Measurements from ENCODE around the gene CES3. TPM values are rescaled to one million over a fixed set of nuclear protein-coding genes. Genes with fewer than 3 reads are reported as not detected.

The CES3 gene
- total and polyA plus RNA-seq, 3 donors from 2014 or later = 1.5 to 4.5 (median 4.1) TPM

- peak overlapping the region; percentile 67 to 71 for H3K27ac ChIP-seq
- TF ChIP-seq CTCF (IDR thresholded peaks at IDR 0.05) (no peak), POLR2A (IDR thresholded peaks at IDR 0.05) (no peak)
- no peaks in the 10 kb centered on the region for H3K9me3 ChIP-seq
- H3K36me3 ChIP-seq (ENCODE audit: low read depth, missing control alignments) = no peaks in the 10 kb centered on the region
- intact Hi-C loops (cut with DNase I; ENCODE audit: low total_unique reads) = no loop called here
- peaks cover 25% of the 10 kb centered on the region for H3K4me1 ChIP-seq
- peak; percentile 65 for DNase-seq
- no peaks in the 10 kb centered on the region for H3K27me3 ChIP-seq
- H3K4me3 ChIP-seq = no peak overlapping the region
- 47 to 48% methylated on average over 5 of the region's 5 CpGs for WGBS, 2 donors
Observed at GRCh38 chr16:66926171-66926947, 34.7 kb upstream of the CES3 start.

- H3K36me3 ChIP-seq (ENCODE audit: low read depth, missing control alignments) = no peaks in the 10 kb centered on the region
- no peak for DNase-seq
- 67% methylated on average over 3 of the region's 3 CpGs; no CpG with 5 or more reads in 1 of the 2 donors for whole genome bisulfite sequencing, 2 donors
- intact Hi-C loops (cut with DNase I; ENCODE audit: low total_unique reads) = no loop called here
- no peak overlapping the region for H3K4me3 ChIP-seq
- no peaks in the 10 kb centered on the region for H3K27me3 ChIP-seq
- TF ChIP-seq CTCF (IDR thresholded peaks at IDR 0.05) = no peak
- no peak for TF ChIP-seq POLR2A (IDR thresholded peaks at IDR 0.05)
- no peaks in the 10 kb centered on the region for H3K9me3 ChIP-seq
- H3K4me1 ChIP-seq = peaks cover 22% of the 10 kb centered on the region
- no peak overlapping the region for H3K27ac ChIP-seq
Observed at GRCh38 chr16:66926961-66927436, 34.1 kb upstream of the CES3 start.

DNA sequence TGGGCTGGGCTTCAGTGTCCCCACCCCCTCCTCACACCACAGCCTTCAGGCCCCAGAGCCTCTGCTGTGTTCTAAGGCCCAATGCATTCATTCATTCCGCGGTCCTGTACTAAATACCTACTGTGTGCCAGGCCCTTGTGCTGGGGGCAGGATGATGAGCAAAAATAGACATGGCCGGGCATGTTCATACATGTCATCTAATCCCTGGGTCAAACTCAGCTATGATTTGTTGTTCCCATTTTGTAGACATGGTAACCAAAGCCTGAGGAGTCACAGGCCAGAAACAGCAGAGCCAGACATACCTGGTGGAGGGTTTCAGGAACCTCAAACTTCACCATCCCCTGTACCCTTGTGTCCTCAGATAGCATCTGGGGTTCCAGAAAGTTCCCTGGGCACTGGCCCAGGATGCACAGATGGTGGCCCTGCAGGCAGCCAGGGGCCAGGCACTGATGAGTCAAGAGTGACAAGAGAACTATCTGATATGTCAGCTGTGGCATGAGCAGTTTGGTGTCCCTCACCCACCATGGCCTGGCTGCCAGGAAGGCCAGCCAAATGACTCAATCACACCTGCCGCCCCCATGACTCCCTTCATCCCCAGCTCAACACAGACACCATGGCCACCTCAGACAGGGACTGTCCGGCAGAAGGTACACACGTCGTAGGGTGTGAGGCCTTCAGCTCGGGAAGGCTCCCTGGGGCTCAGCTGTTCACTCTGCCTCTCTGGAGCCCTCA lies 33.0 kb upstream of the CES3 start:
- intact Hi-C loops (cut with DNase I; ENCODE audit: low total_unique reads) = no loop called here
- Histone ChIP-seq H3K4me1 (peaks cover 22% of the 10 kb centered on the region), H3K36me3 (ENCODE audit: low read depth, missing control alignments) (no peaks in the 10 kb centered on the region), H3K9me3 (no peaks in the 10 kb centered on the region), H3K27ac (no peak overlapping the region), H3K4me3 (no peak overlapping the region), H3K27me3 (no peaks in the 10 kb centered on the region)
- 93 to 96% methylated on average over 7 to 8 of the region's 8 CpGs for WGBS, 2 donors
- TF ChIP-seq POLR2A (IDR thresholded peaks at IDR 0.05) = no peak
- no peak for TF ChIP-seq CTCF (IDR thresholded peaks at IDR 0.05)
- no peak for DNase-seq

GRCh38 chr16:66928702-66929388 lies 32.2 kb upstream of the CES3 start:
- Histone ChIP-seq H3K4me3 (no peak overlapping the region), H3K4me1 (peaks cover 21% of the 10 kb centered on the region), H3K9me3 (no peaks in the 10 kb centered on the region), H3K36me3 (ENCODE audit: low read depth, missing control alignments) (no peaks in the 10 kb centered on the region), H3K27me3 (no peaks in the 10 kb centered on the region), H3K27ac (no peak overlapping the region)
- intact Hi-C loops (cut with DNase I; ENCODE audit: low total_unique reads) = no loop called here
- TF ChIP-seq POLR2A (IDR thresholded peaks at IDR 0.05) (no peak), CTCF (IDR thresholded peaks at IDR 0.05) (peak in 1 of 3 experiments; percentile 18)
- DNase-seq = peak; percentile 50
- WGBS, 2 donors = 84 to 89% methylated on average over 10 of the region's 10 CpGs

All from testis (tissue), 3 donors.